ENCODE results near the gene CAMTA2. TPM values are rescaled to one million over a fixed set of nuclear protein-coding genes. Genes with fewer than 3 reads are reported as not detected.

Gene CAMTA2
- total and polyA plus RNA-seq, 7 donors: 9.9 to 64.5 (median 24.6) TPM

- intact Hi-C loops (cut with DNase I): no loop called here
- no peak for TF ChIP-seq CTCF (IDR thresholded peaks at IDR 0.05)
- no peak for TF ChIP-seq EP300 (IDR thresholded peaks at IDR 0.05)
- TF ChIP-seq POLR2AphosphoS5 (IDR thresholded peaks at IDR 0.05): no peak
- TF ChIP-seq POLR2A (IDR thresholded peaks at IDR 0.05): no peak
- 45 to 63% methylated on average over 1 of the region's 1 CpG for WGBS, 2 donors
- Histone ChIP-seq H3K4me1 (no peaks in the 10 kb centered on the region), H3K27me3 (no peaks in the 10 kb centered on the region), H3K4me3 (no peak overlapping the region), H3K9me3 (no peaks in the 10 kb centered on the region), H3K36me3 (peaks cover 14 to 98% (median 68%) of the 10 kb centered on the region in 4 donors), H3K27ac (no peak overlapping the region)
- DNase-seq: no peak
Observed at GRCh38 chr17:5019475-5019956, 32.0 kb upstream of the CAMTA2 start.

- Histone ChIP-seq H3K4me1 (no peaks in the 10 kb centered on the region), H3K36me3 (peaks cover 14 to 97% (median 50%) of the 10 kb centered on the region in 4 donors), H3K27me3 (no peaks in the 10 kb centered on the region), H3K4me3 (no peak overlapping the region), H3K27ac (no peak overlapping the region), H3K9me3 (no peaks in the 10 kb centered on the region)
- no peak for DNase-seq
- WGBS, 2 donors: 87 to 90% methylated on average over 4 of the region's 4 CpGs
- intact Hi-C loops (cut with DNase I): no loop called here
- TF ChIP-seq EP300 (IDR thresholded peaks at IDR 0.05): no peak
- TF ChIP-seq POLR2A (IDR thresholded peaks at IDR 0.05): no peak
- no peak for TF ChIP-seq CTCF (IDR thresholded peaks at IDR 0.05)
- TF ChIP-seq POLR2AphosphoS5 (IDR thresholded peaks at IDR 0.05): no peak
Observed at GRCh38 chr17:5014357-5014756, 26.9 kb upstream of the CAMTA2 start.

GRCh38 chr17:5011928-5012327, 24.5 kb upstream of the CAMTA2 start:
- no peak overlapping the region for H3K4me3 ChIP-seq
- intact Hi-C loops (cut with DNase I): no loop called here
- H3K9me3 ChIP-seq: no peaks in the 10 kb centered on the region
- H3K27me3 ChIP-seq: no peaks in the 10 kb centered on the region
- no peaks in the 10 kb centered on the region for H3K4me1 ChIP-seq
- peaks cover 28 to 97% (median 57%) of the 10 kb centered on the region in 4 donors for H3K36me3 ChIP-seq
- no peak overlapping the region for H3K27ac ChIP-seq
- 80 to 84% methylated on average over 6 of the region's 6 CpGs for WGBS, 2 donors
- no peak for DNase-seq
- TF ChIP-seq EP300 (IDR thresholded peaks at IDR 0.05): no peak
- TF ChIP-seq POLR2AphosphoS5 (IDR thresholded peaks at IDR 0.05): no peak
- no peak for TF ChIP-seq CTCF (IDR thresholded peaks at IDR 0.05)
- no peak for TF ChIP-seq POLR2A (IDR thresholded peaks at IDR 0.05)

GRCh38 chr17:5003214-5003867, 15.9 kb upstream of the CAMTA2 start:
- intact Hi-C loops (cut with DNase I): no loop called here
- Histone ChIP-seq H3K4me1 (peaks cover 0 to 26% (median 25%) of the 10 kb centered on the region in 4 donors), H3K36me3 (peaks cover 48 to 78% (median 75%) of the 10 kb centered on the region in 4 donors), H3K9me3 (no peaks in the 10 kb centered on the region), H3K4me3 (no peak overlapping the region), H3K27ac (no peak overlapping the region), H3K27me3 (no peaks in the 10 kb centered on the region)
- WGBS, 2 donors: 96% methylated on average over 18 of the region's 18 CpGs
- TF ChIP-seq EP300 (IDR thresholded peaks at IDR 0.05) (no peak), CTCF (IDR thresholded peaks at IDR 0.05) (no peak), POLR2AphosphoS5 (IDR thresholded peaks at IDR 0.05) (no peak), POLR2A (IDR thresholded peaks at IDR 0.05) (no peak)
- no peak for DNase-seq

Data from sigmoid colon (tissue), 7 donors.